ENCODE results near the gene FYB2. TPM values are rescaled to one million over a fixed set of nuclear protein-coding genes. Genes with fewer than 3 reads are reported as not detected.

FYB2 gene
- polyA plus RNA-seq, result 1 to 10 TPM in 1 of 2 donors, under 1 TPM in 1; 0.24 to 2.0 TPM

- Histone ChIP-seq H3K27me3 (ENCODE audit: control insufficient read depth in 1 of 2, insufficient read depth in 2 of 2, low read length in 2 of 2) (no peaks in the 10 kb centered on the region), H3K27ac (ENCODE audit: low read depth in 2 of 2, low read length in 1 of 2) (peak within 1 kb of the TSS; percentile 46 to 63)
Measured at GRCh38 chr1:56819387-56819899, at the start of gene FYB2. TSS of gene FYB2 (minus strand) at chr1:56819404. CDS start at chr1:56819290, 114 bp downstream.

GRCh38 chr1:56868761-56869160, 49.6 kb upstream of the FYB2 start:
- H3K27ac ChIP-seq (ENCODE audit: low read depth in 2 of 2, low read length in 1 of 2), result no peak overlapping the region
- 57 to 79% methylated on average over 2 of the region's 2 CpGs for WGBS, 2 donors
- no peaks in the 10 kb centered on the region for H3K9me3 ChIP-seq (ENCODE audit: control insufficient read depth in 2 of 2, insufficient read depth in 1 of 2, low read depth in 1 of 2, low read length in 1 of 2)
- H3K4me3 ChIP-seq (ENCODE audit: low read depth in 1 of 2, low read length in 2 of 2), result no peak overlapping the region
- no peaks in the 10 kb centered on the region for H3K4me1 ChIP-seq (ENCODE audit: control insufficient read depth in 2 of 2, insufficient read depth in 2 of 2, low read length in 1 of 2)
- H3K36me3 ChIP-seq (ENCODE audit: control insufficient read depth in 2 of 2, insufficient read depth in 2 of 2, low read length in 1 of 2), result no peaks in the 10 kb centered on the region
- no peaks in the 10 kb centered on the region for H3K27me3 ChIP-seq (ENCODE audit: control insufficient read depth in 1 of 2, insufficient read depth in 2 of 2, low read length in 2 of 2)

More at GRCh38 chr1:56819387-56819899, at the start of gene FYB2:
- 44 to 52% methylated on average over 10 of the region's 10 CpGs for WGBS, 2 donors
- no peaks in the 10 kb centered on the region for H3K9me3 ChIP-seq (ENCODE audit: control insufficient read depth in 2 of 2, insufficient read depth in 1 of 2, low read depth in 1 of 2, low read length in 1 of 2)
- peaks cover 0 to 15% of the 10 kb centered on the region in 2 donors for H3K4me1 ChIP-seq (ENCODE audit: control insufficient read depth in 2 of 2, insufficient read depth in 2 of 2, low read length in 1 of 2)
- no peak within 1 kb of the TSS for H3K4me3 ChIP-seq (ENCODE audit: low read depth in 1 of 2, low read length in 2 of 2)
- H3K36me3 ChIP-seq (ENCODE audit: control insufficient read depth in 2 of 2, insufficient read depth in 2 of 2, low read length in 1 of 2), result no peaks in the 10 kb centered on the region

GRCh38 chr1:56867491-56867890, 48.3 kb upstream of the FYB2 start:
- H3K4me1 ChIP-seq (ENCODE audit: control insufficient read depth in 2 of 2, insufficient read depth in 2 of 2, low read length in 1 of 2), result no peaks in the 10 kb centered on the region

GRCh38 chr1:56866656-56867055, 47.5 kb upstream of the FYB2 start:
- Histone ChIP-seq H3K27me3 (ENCODE audit: control insufficient read depth in 1 of 2, insufficient read depth in 2 of 2, low read length in 2 of 2) (no peaks in the 10 kb centered on the region), H3K9me3 (ENCODE audit: control insufficient read depth in 2 of 2, insufficient read depth in 1 of 2, low read depth in 1 of 2, low read length in 1 of 2) (no peaks in the 10 kb centered on the region), H3K27ac (ENCODE audit: low read depth in 2 of 2, low read length in 1 of 2) (no peak overlapping the region), H3K4me3 (ENCODE audit: low read depth in 1 of 2, low read length in 2 of 2) (no peak overlapping the region), H3K36me3 (ENCODE audit: control insufficient read depth in 2 of 2, insufficient read depth in 2 of 2, low read length in 1 of 2) (no peaks in the 10 kb centered on the region), H3K4me1 (ENCODE audit: control insufficient read depth in 2 of 2, insufficient read depth in 2 of 2, low read length in 1 of 2) (no peaks in the 10 kb centered on the region)
- WGBS, 2 donors, result 65 to 81% methylated on average over 2 of the region's 2 CpGs

More at GRCh38 chr1:56867491-56867890, 48.3 kb upstream of the FYB2 start:
- 54 to 61% methylated on average over 5 of the region's 5 CpGs for WGBS, 2 donors
- no peak overlapping the region for H3K4me3 ChIP-seq (ENCODE audit: low read depth in 1 of 2, low read length in 2 of 2)
- no peaks in the 10 kb centered on the region for H3K36me3 ChIP-seq (ENCODE audit: control insufficient read depth in 2 of 2, insufficient read depth in 2 of 2, low read length in 1 of 2)
- H3K27ac ChIP-seq (ENCODE audit: low read depth in 2 of 2, low read length in 1 of 2), result no peak overlapping the region
- no peaks in the 10 kb centered on the region for H3K9me3 ChIP-seq (ENCODE audit: control insufficient read depth in 2 of 2, insufficient read depth in 1 of 2, low read depth in 1 of 2, low read length in 1 of 2)
- H3K27me3 ChIP-seq (ENCODE audit: control insufficient read depth in 1 of 2, insufficient read depth in 2 of 2, low read length in 2 of 2), result no peaks in the 10 kb centered on the region

GRCh38 chr1:56864430-56864829, 45.2 kb upstream of the FYB2 start:
- no peaks in the 10 kb centered on the region for H3K36me3 ChIP-seq (ENCODE audit: control insufficient read depth in 2 of 2, insufficient read depth in 2 of 2, low read length in 1 of 2)
- 62 to 64% methylated on average over 2 of the region's 2 CpGs for WGBS, 2 donors
- H3K27me3 ChIP-seq (ENCODE audit: control insufficient read depth in 1 of 2, insufficient read depth in 2 of 2, low read length in 2 of 2), result no peaks in the 10 kb centered on the region
- no peak overlapping the region for H3K27ac ChIP-seq (ENCODE audit: low read depth in 2 of 2, low read length in 1 of 2)
- no peaks in the 10 kb centered on the region for H3K4me1 ChIP-seq (ENCODE audit: control insufficient read depth in 2 of 2, insufficient read depth in 2 of 2, low read length in 1 of 2)
- no peak overlapping the region for H3K4me3 ChIP-seq (ENCODE audit: low read depth in 1 of 2, low read length in 2 of 2)
- H3K9me3 ChIP-seq (ENCODE audit: control insufficient read depth in 2 of 2, insufficient read depth in 1 of 2, low read depth in 1 of 2, low read length in 1 of 2), result no peaks in the 10 kb centered on the region

- WGBS, 2 donors, result 75% methylated on average over 3 of the region's 3 CpGs
- no peaks in the 10 kb centered on the region for H3K4me1 ChIP-seq (ENCODE audit: control insufficient read depth in 2 of 2, insufficient read depth in 2 of 2, low read length in 1 of 2)
- no peaks in the 10 kb centered on the region for H3K27me3 ChIP-seq (ENCODE audit: control insufficient read depth in 1 of 2, insufficient read depth in 2 of 2, low read length in 2 of 2)
- H3K9me3 ChIP-seq (ENCODE audit: control insufficient read depth in 2 of 2, insufficient read depth in 1 of 2, low read depth in 1 of 2, low read length in 1 of 2), result no peaks in the 10 kb centered on the region
- H3K4me3 ChIP-seq (ENCODE audit: low read depth in 1 of 2, low read length in 2 of 2), result no peak overlapping the region
- H3K36me3 ChIP-seq (ENCODE audit: control insufficient read depth in 2 of 2, insufficient read depth in 2 of 2, low read length in 1 of 2), result no peaks in the 10 kb centered on the region
- H3K27ac ChIP-seq (ENCODE audit: low read depth in 2 of 2, low read length in 1 of 2), result no peak overlapping the region
Measured at GRCh38 chr1:56863265-56863992, 44.2 kb upstream of the FYB2 start.

GRCh38 chr1:56859287-56859686, 40.1 kb upstream of the FYB2 start:
- Histone ChIP-seq H3K4me3 (ENCODE audit: low read depth in 1 of 2, low read length in 2 of 2) (no peak overlapping the region), H3K27me3 (ENCODE audit: control insufficient read depth in 1 of 2, insufficient read depth in 2 of 2, low read length in 2 of 2) (no peaks in the 10 kb centered on the region), H3K36me3 (ENCODE audit: control insufficient read depth in 2 of 2, insufficient read depth in 2 of 2, low read length in 1 of 2) (no peaks in the 10 kb centered on the region), H3K9me3 (ENCODE audit: control insufficient read depth in 2 of 2, insufficient read depth in 1 of 2, low read depth in 1 of 2, low read length in 1 of 2) (no peaks in the 10 kb centered on the region), H3K4me1 (ENCODE audit: control insufficient read depth in 2 of 2, insufficient read depth in 2 of 2, low read length in 1 of 2) (no peaks in the 10 kb centered on the region), H3K27ac (ENCODE audit: low read depth in 2 of 2, low read length in 1 of 2) (no peak overlapping the region)

- Histone ChIP-seq H3K9me3 (ENCODE audit: control insufficient read depth in 2 of 2, insufficient read depth in 1 of 2, low read depth in 1 of 2, low read length in 1 of 2) (no peaks in the 10 kb centered on the region), H3K4me1 (ENCODE audit: control insufficient read depth in 2 of 2, insufficient read depth in 2 of 2, low read length in 1 of 2) (no peaks in the 10 kb centered on the region), H3K4me3 (ENCODE audit: low read depth in 1 of 2, low read length in 2 of 2) (no peak overlapping the region), H3K36me3 (ENCODE audit: control insufficient read depth in 2 of 2, insufficient read depth in 2 of 2, low read length in 1 of 2) (no peaks in the 10 kb centered on the region), H3K27me3 (ENCODE audit: control insufficient read depth in 1 of 2, insufficient read depth in 2 of 2, low read length in 2 of 2) (no peaks in the 10 kb centered on the region), H3K27ac (ENCODE audit: low read depth in 2 of 2, low read length in 1 of 2) (no peak overlapping the region)
Measured at GRCh38 chr1:56856186-56856585, 37.0 kb upstream of the FYB2 start.

GRCh38 chr1:56855190-56855589, 36.0 kb upstream of the FYB2 start:
- H3K4me3 ChIP-seq (ENCODE audit: low read depth in 1 of 2, low read length in 2 of 2), result no peak overlapping the region
- H3K27me3 ChIP-seq (ENCODE audit: control insufficient read depth in 1 of 2, insufficient read depth in 2 of 2, low read length in 2 of 2), result no peaks in the 10 kb centered on the region
- H3K36me3 ChIP-seq (ENCODE audit: control insufficient read depth in 2 of 2, insufficient read depth in 2 of 2, low read length in 1 of 2), result no peaks in the 10 kb centered on the region
- 70 to 89% methylated on average over 1 of the region's 1 CpG for WGBS, 2 donors
- H3K9me3 ChIP-seq (ENCODE audit: control insufficient read depth in 2 of 2, insufficient read depth in 1 of 2, low read depth in 1 of 2, low read length in 1 of 2), result no peaks in the 10 kb centered on the region
- H3K27ac ChIP-seq (ENCODE audit: low read depth in 2 of 2, low read length in 1 of 2), result no peak overlapping the region
- no peaks in the 10 kb centered on the region for H3K4me1 ChIP-seq (ENCODE audit: control insufficient read depth in 2 of 2, insufficient read depth in 2 of 2, low read length in 1 of 2)

GRCh38 chr1:56854521-56855099, 35.4 kb upstream of the FYB2 start, which contains the start of gene C8A:
TSS of gene C8A (plus strand) at chr1:56854797. CDS start at chr1:56854902, 105 bp downstream.
- H3K4me3 ChIP-seq (ENCODE audit: low read depth in 1 of 2, low read length in 2 of 2), result no peak within 1 kb of the TSS
- no peaks in the 10 kb centered on the region for H3K36me3 ChIP-seq (ENCODE audit: control insufficient read depth in 2 of 2, insufficient read depth in 2 of 2, low read length in 1 of 2)
- H3K27ac ChIP-seq (ENCODE audit: low read depth in 2 of 2, low read length in 1 of 2), result no peak within 1 kb of the TSS
- H3K27me3 ChIP-seq (ENCODE audit: control insufficient read depth in 1 of 2, insufficient read depth in 2 of 2, low read length in 2 of 2), result no peaks in the 10 kb centered on the region
- 54 to 56% methylated on average over 3 of the region's 3 CpGs for WGBS, 2 donors
- H3K4me1 ChIP-seq (ENCODE audit: control insufficient read depth in 2 of 2, insufficient read depth in 2 of 2, low read length in 1 of 2), result no peaks in the 10 kb centered on the region
- no peaks in the 10 kb centered on the region for H3K9me3 ChIP-seq (ENCODE audit: control insufficient read depth in 2 of 2, insufficient read depth in 1 of 2, low read depth in 1 of 2, low read length in 1 of 2)
